HG03159 (cell line): ENCODE results near the gene XIRP2.

Source experiments
- ATAC-seq: cut with Tn5 transposase; IDR thresholded peaks from one replicate; pipeline ENCODE4 v1.9.1; 2021; ENCODE audit warnings: mild to moderate bottlenecking, moderate library complexity; ENCODE audit not compliant: unreplicated experiment

XIRP2 gene

DNA sequence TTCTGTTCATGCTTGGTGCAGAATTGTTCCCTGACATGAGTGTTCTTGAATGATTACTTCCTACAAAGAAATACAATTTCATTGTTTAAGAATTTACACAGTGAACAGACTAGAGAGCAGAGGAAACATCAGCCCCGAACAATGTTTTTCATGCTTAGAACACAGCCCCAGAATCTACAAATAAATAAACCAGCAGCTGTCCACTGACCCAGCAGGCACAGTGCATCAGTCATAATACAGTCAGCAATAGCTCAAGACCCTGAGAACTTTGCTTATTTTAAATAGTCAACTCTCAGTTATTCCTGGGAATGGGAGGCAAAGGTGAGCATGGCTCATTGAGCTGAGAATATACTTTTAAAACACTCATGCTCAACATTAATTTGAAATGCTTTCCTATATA, 38.4 kb downstream of the XIRP2 start:
- ATAC-seq = no peak

DNA sequence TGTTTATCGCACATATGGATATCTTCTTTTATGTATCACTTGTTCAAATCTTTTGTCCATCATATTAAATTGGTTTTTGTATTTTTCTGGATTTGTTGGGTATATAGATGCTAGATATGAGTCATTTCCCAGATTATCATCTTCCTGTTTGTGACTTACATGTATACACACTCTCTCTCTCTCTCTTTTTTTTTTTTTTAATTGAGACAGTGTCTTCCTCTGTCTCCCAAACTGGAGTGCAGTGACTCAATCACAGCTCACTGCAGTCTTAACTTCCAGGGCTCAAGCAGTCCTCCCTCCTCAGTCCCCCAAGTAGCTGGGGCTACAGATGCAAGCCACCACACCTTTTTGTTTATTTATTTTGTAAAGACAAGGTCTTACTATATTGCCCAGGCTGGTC, 43.8 kb downstream of the XIRP2 start:
- no peak for ATAC-seq

DNA sequence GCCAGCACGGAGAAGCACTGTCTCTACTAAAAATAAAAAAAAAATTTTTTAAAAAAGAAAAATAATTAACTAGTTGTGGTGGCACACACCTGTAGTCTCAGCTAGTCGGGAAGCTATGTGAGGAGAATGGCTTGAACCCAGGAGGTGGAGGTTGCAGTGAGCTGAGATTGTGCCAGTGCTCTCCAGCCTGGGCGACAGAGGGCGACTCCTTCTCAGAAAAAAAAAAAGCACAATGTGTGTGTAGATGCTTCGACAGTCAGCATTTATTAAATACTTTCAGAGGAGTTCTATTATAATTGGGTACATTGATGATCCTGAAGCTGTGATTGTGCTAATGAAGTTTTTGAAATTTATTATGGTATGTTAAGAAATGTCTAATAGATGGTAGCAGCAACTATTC, 46.5 kb downstream of the XIRP2 start:
- no peak for ATAC-seq

DNA sequence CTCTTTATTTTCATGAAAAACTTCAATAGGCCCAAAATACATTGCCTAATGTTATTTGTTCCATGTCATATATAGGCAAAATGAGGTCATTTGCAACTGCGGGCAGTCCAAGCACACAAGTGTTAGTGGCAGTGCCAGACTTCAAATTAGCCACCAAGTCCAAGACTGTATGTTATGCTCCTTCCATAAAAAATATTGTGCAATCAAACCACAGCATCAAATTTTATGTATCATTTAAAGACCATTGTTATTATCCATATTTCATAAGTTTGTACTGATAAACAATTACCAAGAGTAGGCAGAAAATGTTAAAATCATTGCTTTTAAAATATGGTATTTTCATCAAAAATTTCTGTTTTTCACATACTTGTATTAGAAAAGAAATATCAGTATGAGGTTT, 54.1 kb downstream of the XIRP2 start:
- no peak for ATAC-seq

DNA sequence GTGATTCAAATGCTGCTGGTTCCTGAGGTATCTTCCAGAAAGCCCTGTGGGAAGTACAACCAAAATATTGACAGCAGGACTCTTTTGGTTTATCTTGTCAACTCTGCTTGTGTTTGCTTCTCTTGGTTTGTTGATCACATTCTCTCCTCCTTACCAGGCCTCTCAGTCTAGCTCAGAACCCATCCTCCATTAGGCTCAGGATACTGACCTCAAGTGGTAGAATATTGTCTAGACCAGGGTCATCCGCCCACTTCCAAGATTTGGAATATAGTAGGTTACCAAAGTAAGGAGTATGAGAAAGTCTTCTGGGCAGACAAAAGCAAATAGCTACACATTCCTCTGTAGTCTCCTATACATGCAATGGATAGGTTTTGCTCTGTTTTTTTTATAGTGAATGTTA, 56.6 kb downstream of the XIRP2 start:
- ATAC-seq = no peak

DNA sequence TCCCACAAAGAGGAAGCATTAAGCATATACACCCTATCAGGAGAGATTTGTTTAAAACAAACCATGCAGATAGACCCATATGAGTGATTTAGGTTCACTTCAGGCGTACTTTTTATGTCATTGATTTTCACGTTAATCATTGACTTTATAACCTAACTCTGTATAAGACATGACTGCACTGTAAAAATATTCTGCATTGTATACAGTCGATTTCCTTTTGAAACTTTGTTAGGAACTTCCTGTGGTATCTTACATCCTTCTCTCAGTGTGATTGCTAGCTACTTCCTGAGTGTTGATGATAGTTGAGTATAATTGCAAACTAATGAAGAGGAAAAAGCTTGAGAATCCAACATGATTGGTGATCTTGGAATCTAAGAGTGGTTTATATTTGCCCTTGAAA, 69.4 kb downstream of the XIRP2 start:
- ATAC-seq = no peak

DNA sequence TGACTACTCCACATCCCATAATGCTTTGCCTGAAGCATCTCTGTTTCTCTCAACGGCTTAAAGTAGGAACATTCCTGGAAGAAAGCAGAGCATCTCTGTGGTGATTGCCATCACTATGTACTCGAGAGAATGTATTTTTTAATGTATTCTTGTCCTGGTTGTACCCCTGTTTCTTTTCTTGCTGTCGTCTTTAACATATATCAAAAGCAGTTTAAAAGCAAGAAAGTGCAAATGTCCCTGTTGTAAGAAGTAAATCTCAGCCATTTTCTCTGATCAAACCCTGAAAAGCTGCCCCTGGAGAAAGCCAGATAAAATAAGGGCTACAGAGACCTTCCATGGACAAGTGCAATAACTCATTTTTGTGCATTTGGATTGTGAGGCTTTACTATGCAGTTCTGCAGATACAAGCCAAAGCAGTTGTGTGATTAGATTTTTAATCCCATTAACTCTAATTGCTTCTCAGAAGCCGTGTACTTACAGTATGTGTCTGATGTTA, 70.8 kb downstream of the XIRP2 start:
- no peak for ATAC-seq

DNA sequence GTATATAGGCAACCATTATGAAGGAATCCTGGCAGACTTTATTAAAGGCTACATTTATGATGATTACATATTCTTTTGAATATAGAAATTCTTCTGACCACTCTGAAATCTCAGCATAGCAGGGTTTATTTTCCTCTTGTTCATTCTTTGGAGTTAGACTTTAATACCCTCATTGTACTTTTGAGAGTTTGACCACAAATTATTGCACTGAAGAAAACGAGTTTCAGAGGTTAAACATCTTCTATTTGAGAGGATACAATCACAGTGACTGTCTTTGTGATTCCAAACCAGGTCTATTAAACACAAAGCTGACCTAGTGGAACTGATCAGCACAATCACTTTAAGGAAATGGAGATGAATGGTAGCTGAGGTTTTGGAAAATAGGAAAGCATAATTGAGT, 71.3 kb downstream of the XIRP2 start:
- no peak for ATAC-seq

DNA sequence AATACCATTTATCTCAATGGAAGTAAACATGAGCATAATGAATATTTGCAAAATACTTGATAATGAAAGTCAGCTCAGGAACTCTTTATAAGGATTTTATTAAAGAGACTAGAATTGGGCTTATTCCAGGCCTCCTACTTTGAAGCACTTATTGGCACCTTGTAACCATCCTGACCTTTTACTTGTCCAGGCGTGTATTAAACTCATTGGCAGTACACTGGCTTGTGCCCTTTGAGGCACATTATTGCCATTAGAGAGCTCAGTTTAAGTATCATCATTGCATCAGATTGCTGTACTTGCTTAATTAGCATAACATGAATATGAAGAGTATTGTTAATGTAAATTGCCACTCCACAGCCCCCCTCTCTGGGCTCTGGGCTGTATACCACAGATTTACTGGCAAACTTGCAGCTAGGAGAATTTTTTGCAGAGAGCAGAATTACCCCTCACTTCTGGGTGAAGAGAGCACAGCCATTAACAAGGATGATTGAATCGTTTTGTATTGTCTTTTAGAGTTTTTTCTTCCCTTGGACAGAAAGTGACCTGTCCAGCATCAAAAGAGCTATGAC, 72.5 kb downstream of the XIRP2 start:
- no peak for ATAC-seq

DNA sequence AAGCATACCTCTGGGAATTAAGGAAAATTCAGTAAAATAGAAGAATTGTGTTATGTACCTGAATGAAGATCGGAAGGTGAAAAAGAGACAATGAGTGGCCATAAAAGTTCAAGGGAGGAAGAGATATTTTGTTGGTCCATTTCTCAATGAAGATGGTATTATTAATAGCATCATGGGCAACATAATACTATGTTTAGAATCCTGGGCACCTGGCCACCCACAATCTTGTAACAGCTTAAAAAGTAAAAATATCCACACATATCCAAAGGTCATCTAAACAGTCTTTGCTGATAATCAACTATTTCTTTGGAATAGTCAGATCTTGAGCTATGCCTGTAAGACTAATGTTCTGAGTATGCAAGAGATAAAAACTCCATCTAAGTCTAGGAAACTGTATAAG, 73.7 kb downstream of the XIRP2 start:
- no peak for ATAC-seq

DNA sequence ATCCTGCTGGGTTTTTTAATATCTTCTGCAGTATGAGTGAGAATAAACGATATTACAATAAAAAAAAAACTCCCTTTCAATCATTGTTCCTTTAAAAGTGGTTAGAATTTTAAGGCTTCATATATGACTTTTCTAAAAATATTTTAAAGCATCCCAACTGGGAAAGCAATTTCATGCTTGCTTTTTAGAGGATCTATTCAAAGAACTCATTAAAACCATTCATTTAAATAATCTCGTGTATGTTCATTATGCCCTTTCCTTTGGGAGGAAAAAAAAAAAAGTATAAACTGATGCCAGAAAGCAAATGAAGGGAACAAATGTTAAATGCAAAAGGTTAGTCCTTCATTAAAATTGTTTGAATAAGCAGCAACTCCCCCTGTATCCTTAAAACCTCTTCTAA, 81.2 kb downstream of the XIRP2 start:
- no peak for ATAC-seq

DNA sequence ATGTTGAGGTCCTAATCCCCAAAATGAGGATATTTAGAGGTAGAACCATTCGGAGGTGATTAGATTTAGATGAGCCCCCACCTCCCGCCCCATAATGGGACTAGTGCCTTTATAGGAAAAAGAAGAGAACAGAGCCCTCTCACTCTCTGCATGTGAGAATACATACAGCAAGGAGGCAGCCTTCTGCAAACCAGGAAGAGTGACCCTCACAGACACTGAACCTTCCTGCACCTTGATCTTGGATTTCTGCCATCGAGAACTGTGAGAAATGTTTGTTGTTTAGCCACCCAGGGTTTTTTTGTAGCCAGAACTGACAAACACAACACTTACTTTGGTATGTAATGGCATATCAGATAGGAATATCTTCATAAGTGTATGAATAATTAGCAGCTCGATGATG, 83.7 kb downstream of the XIRP2 start:
- no peak for ATAC-seq

DNA sequence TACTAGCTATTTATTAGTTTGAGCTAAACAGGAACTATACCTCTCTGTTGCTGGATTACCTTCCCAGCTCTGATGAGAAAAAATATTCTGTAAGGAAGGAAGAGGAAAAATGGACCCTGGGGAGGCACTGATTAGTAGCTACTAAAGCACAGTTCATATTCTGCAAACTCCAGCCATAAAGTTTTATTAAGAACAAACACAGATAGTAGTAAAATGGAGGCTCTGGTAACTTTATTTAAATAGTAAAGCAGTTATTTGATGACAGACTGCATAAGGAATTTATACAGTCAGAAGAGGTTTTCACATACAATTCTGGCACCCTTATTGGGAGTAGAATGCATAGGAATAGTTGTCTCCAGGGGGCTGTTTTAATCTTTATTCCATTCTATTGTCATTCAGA, 84.1 kb downstream of the XIRP2 start:
- ATAC-seq = no peak

DNA sequence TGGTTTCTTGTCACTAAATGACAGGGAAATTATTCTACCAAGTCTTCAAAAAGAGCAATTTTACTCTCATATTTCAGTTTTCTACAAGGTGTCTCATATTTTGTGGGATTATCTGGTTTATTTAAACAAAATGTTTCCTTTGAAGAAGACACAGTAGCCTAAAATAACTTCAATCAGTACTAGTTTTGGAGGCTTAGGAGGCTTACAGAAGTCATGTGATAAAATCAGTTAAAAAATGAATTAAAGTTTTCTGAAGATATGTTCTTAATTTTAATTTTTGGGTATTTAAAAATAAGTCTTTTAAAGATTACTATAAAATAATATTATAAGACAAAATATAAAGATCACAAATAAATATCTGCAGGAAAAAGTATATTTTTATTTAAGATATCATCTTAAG, 95.9 kb downstream of the XIRP2 start:
- no peak for ATAC-seq

DNA sequence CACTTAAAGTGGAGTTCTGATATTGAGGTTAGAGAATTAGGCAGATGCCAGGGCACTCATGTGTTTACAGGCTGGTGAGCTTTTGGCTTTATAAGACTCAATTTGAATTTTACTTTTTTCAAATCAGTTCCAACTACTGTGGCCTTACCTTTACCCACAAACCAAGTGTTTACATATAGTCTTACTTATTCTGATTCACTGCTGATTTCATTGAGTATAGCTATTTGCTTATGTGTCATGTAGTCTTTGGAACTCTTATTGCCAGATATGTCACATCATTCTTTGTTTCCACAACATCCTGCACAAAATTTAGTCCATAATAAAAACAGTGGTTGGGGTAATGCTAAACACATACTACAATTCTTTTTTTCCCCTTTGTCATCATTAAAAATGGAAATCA, 96.5 kb downstream of the XIRP2 start:
- no peak for ATAC-seq

DNA sequence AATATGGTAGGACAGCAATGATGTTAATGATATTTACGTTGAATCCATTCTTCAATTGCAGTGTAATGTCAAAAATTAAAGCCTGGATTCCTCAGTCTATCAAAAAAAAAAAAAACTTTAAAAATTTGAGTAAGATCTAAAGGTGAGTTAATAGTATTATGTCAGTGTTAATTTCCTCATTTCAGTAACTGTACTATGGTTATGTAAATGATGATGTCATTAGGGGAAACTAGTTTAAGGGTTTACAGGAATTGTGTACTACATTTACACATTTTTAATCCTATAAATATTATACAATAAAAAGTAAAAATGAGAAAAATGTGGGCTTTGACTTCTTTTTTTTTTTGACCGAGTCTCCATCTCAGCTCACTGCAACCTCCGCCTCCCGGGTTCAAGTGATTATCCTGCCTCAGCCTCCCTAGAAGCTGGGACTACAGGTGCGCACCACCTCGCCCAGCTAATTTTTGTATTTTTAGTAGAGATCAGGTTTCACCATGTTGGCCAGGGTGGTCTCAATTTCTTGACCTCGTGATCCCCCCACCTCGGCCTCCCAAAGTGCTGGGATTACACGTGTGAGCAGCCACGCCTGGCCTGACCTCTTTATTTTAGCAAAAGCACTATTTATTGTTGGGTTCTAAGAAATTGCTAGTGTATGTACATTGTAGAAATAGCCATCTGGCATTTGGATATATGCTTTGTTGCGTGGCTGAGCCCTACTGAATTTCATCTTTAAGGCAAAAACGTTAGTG, 106.5 kb downstream of the XIRP2 start:
- no peak for ATAC-seq

DNA sequence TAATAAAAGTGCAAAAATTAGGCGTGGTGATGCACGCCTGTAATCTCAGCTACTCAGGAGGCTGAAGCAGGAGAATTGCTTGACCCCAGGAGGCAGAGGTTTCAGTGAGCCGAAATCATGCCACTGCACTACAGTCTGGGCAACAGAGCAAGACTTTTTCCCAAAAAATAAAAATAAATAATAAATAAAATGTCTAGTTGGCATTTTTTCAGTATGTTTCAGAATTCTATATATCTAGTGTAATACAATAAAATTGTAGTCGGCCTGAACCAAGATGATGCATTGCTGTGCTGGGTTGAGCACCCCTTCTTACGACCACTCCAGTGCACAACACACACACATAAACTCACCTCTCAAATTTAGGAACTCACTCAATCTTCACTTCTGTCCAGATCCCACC, 108.2 kb downstream of the XIRP2 start:
- no peak for ATAC-seq

DNA sequence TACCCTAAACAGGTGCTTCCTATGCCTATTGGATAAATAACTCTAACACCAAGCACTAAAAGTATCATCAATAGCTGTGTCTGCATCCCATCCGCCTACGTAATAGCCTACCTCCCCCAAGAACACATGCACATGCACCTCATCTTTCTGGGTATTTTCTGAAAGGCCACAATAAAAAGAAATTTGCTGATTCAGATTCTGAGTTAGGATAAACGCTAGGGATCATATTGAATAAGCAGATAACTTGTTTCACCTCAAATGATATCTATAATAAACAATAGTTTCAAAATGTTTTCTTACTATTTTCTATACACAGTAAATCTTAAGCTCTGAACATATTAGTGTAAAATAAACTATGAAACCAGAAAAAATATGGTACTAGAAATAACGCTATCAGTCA, 112.9 kb downstream of the XIRP2 start:
- ATAC-seq = no peak

DNA sequence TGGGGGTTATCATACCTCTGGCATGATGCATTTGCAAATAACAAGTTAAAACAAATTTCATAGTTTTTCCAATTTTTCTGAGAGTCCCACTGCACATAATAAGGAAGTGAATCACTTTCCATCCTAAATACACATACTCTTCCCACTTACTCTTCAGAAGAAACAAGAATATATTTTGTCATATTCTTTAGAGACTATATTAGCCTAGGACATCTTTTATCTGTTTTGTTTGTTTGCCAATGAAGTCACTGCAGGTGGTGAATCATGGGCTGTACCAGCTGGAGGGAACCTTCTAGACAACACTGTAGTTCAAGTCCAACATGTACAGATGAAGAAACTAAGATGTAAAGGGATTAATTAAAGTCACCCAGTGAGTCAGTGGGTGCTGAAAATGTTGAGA, 116.8 kb downstream of the XIRP2 start:
- ATAC-seq = no peak

DNA sequence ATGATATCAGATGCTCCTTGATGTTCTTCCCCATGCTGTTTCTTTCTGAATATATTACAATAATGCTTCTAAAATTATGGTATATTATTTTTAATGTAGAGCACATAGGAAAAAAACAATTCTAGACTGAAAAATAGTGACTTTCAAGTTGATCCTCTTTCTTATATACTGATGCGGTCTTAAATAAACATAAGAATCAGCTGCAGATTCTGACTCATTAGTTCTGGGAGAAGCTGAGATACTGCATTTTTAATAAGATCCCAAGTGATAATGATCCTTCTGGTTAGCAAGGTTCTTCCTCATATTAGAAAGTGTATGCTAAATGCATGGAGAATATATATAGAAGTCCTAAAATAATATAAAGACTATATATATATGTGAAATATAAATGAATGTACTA, 124.9 kb downstream of the XIRP2 start:
- ATAC-seq = no peak

DNA sequence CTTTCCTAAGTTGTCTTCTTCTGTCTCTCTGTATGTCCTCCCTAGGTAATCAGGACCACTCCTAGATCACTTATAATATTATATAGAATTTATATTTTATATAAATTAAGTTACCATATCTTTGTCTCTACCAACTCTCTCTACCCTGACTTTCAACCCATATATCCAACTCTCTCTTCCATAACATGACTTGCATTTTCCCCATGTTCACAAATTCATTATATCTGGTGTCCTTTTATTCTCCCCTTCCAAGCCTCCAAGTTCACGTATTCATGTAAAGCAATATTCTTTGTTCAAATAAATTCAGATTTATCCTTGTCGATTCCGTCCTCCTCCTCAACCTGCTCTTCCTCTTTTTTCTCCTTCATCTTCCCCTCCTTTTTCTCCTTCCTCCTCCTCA, 127.5 kb downstream of the XIRP2 start:
- no peak for ATAC-seq

DNA sequence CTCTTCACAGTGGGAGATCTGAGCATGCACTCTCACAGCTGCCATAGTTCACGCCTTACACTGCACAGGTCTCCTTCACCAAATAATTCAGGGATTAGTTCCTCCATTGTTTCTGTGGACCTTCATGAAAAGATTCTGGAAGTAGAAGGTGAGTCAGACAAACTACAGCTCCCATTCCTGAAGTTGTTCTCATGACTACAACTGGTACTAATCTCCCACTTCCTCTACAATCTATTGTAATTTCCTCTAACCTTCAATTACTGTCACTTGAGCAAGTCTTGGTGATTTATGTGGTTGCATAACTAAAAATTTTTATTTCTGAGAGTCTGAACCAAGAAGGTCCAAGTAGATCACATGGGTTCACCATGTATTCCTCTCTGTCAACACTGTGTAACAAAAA, 128.7 kb downstream of the XIRP2 start:
- ATAC-seq = no peak

DNA sequence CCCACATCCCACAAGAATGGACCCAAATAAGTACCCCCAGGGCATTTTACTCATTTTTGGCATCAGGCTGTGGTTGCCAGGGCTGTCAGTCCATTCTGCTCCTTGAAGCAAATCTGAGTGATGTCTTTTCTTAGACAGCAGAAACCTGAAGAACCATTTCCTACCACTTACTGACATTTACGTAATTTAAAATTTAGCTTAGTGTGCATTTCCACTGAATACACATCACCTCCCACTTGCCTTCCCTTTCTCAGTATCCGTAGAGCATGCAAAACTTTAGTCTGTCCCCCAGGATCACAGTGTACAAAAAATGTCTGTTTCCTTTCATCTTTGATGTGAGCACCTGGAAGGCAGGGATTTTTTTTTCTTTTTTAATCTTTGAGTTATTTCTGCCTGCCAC, 130.3 kb downstream of the XIRP2 start:
- ATAC-seq = no peak
